Mononuclear cell (primary cell): ENCODE data around the gene DNM3. TPM values are rescaled to one million over a fixed set of nuclear protein-coding genes. Genes with fewer than 3 reads are reported as not detected.

Experiments used
- H3K27me3 ChIP-seq: 2 replicates; pipeline ENCODE4 v1.6.0; 2011; ENCODE audit warnings: low read length, control low read depth; ENCODE audit not compliant: insufficient read depth
- H3K4me1 ChIP-seq: 2 replicates; pipeline ENCODE4 v1.5.1; 2011; ENCODE audit warnings: mild to moderate bottlenecking, low read length, control low read depth; ENCODE audit not compliant: insufficient read depth
- H3K4me3 ChIP-seq: 2 replicates; pipeline ENCODE4 v1.5.1; 2011; ENCODE audit warnings: mild to moderate bottlenecking, low read length, moderate library complexity
- H3K9me3 ChIP-seq: 2 replicates; pipeline ENCODE4 v1.5.1; 2011; ENCODE audit warnings: low read depth, mild to moderate bottlenecking, control low read depth, low read length
- total RNA-seq: library from RNA; depleted of rRNA; stranded (reverse); fragments of >200 nt; gene quantifications from one replicate; pipeline ENCODE4 v1.2.3, GENCODE V29; 2012

Gene DNM3
- total RNA-seq, 1 donor = 20.5 TPM

GRCh38 chr1:172380441-172381244 lies 539.3 kb downstream of the DNM3 start:
- H3K27me3 ChIP-seq = no peaks in the 10 kb centered on the region
- H3K4me3 ChIP-seq = no peak overlapping the region
- no peaks in the 10 kb centered on the region for H3K9me3 ChIP-seq
- H3K4me1 ChIP-seq = peaks cover 2% of the 10 kb centered on the region

DNA sequence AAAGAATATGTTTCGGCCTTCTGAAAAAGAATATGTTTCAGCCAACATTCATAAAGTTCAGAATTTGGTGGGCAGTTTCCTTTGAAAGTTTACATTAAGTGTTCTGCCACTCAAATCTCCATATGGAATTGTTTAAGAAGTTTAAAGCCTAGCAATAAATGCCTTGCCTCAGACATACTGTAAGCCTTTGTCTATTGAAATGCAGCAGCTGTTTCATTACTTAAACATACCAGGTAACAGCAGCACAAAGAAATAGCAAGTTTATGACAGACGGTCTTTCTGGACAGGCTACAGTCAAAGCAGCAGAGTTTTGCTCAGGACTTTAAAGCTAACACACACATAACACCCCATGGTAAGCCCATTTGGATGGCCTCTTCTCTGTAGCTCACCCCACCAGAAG lies 540.6 kb downstream of the DNM3 start:
- Histone ChIP-seq H3K27me3 (no peaks in the 10 kb centered on the region), H3K4me1 (peaks cover 2% of the 10 kb centered on the region), H3K9me3 (no peaks in the 10 kb centered on the region), H3K4me3 (no peak overlapping the region)

DNA sequence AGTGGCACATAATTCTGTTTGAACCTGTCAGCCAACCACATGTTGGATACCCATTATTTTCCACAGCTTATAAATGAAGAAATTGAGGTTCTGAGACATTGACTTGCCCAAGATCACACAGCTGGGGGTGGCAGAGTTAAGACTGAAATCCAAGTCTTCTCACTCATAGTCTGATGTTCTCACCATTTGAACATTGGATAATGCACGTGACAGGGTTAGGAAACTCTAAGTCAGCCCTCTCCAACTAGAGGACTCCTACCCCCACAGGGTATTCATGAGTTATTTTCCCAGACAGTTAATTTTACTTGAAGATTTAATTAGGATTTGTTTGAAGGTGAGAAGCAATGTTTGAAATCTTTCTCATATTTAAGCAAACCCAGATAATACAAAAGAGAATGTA lies 541.1 kb downstream of the DNM3 start:
- Histone ChIP-seq H3K4me3 (no peak overlapping the region), H3K4me1 (peaks cover 2% of the 10 kb centered on the region), H3K9me3 (no peaks in the 10 kb centered on the region), H3K27me3 (no peaks in the 10 kb centered on the region)

DNA sequence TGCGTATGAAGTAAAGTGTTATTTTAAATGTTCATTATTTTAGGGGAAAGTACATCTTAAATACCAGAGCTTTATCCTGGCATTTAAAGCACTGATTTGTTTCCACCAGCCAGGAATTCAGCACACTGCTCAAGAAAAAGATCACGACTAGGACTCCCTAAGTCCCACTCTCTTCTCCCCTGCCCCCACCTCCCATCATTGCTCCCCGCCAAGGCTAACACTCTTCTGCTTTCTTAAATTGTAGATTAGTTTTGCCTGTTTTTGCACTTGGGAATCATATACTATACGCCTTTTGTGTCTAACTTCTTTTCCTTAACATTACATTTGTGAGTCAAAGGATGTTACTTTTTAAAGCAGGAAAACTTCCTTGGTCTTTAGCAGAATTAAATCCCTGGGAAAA lies 541.7 kb downstream of the DNM3 start:
- no peaks in the 10 kb centered on the region for H3K9me3 ChIP-seq
- no peaks in the 10 kb centered on the region for H3K27me3 ChIP-seq
- no peak overlapping the region for H3K4me3 ChIP-seq
- H3K4me1 ChIP-seq = peaks cover 2% of the 10 kb centered on the region

GRCh38 chr1:172383536-172383935 lies 542.2 kb downstream of the DNM3 start:
- Histone ChIP-seq H3K9me3 (no peaks in the 10 kb centered on the region), H3K4me1 (peaks cover 2% of the 10 kb centered on the region), H3K4me3 (no peak overlapping the region), H3K27me3 (no peaks in the 10 kb centered on the region)

DNA sequence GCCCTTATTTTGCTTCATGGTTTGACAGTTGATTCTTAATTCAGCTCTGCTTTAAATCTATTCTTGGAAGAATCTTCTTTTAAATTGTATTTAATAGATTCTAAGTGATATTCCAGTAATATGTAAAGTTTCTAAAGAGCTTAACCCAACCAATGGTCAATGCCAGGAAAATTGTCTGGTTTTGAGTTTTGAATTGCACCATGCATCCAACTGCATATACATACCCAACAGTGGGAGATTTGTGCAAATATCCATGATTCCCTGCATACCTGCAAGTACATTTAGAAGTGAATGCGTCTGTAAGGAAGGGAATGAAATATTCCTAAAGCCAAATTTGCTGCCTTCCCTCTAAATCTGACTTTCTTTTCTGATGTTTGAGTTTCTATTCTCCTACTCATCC lies 543.4 kb downstream of the DNM3 start:
- Histone ChIP-seq H3K9me3 (no peaks in the 10 kb centered on the region), H3K4me1 (peaks cover 2% of the 10 kb centered on the region), H3K27me3 (no peaks in the 10 kb centered on the region), H3K4me3 (no peak overlapping the region)

GRCh38 chr1:172386046-172386445 lies 544.7 kb downstream of the DNM3 start:
- Histone ChIP-seq H3K4me1 (peaks cover 9% of the 10 kb centered on the region), H3K9me3 (no peaks in the 10 kb centered on the region), H3K4me3 (no peak overlapping the region), H3K27me3 (no peaks in the 10 kb centered on the region)

DNA sequence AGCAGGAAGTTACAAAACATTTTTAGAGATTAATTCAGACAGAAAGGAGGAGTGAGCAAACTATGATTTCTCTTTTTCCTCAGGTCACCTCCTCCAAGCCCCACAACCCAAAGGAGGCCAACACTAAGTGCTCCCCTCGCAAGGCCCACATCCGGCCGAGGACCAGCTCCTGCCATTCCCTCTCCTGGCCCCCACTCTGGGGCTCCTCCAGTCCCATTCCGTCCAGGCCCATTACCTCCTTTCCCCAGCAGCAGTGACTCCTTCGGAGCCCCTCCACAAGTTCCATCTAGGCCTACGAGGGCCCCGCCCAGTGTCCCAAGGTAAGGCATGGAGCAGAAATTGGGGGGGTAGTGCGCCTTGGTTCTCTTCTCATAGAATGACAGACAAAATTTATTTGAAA lies 547.2 kb downstream of the DNM3 start:
- Histone ChIP-seq H3K4me3 (no peak overlapping the region), H3K4me1 (peaks cover 11% of the 10 kb centered on the region), H3K27me3 (no peaks in the 10 kb centered on the region), H3K9me3 (no peaks in the 10 kb centered on the region)

- H3K4me1 ChIP-seq = peaks cover 25% of the 10 kb centered on the region
Observed at GRCh38 chr1:172390301-172390682, 549.0 kb downstream of the DNM3 start.

GRCh38 chr1:172390683-172391551 lies 549.6 kb downstream of the DNM3 start:
- H3K9me3 ChIP-seq = no peaks in the 10 kb centered on the region
- H3K4me3 ChIP-seq = no peak overlapping the region
- H3K4me1 ChIP-seq = peaks cover 25% of the 10 kb centered on the region
- no peaks in the 10 kb centered on the region for H3K27me3 ChIP-seq

More at GRCh38 chr1:172390301-172390682, 549.0 kb downstream of the DNM3 start:
- Histone ChIP-seq H3K9me3 (no peaks in the 10 kb centered on the region), H3K4me3 (no peak overlapping the region), H3K27me3 (no peaks in the 10 kb centered on the region)

DNA sequence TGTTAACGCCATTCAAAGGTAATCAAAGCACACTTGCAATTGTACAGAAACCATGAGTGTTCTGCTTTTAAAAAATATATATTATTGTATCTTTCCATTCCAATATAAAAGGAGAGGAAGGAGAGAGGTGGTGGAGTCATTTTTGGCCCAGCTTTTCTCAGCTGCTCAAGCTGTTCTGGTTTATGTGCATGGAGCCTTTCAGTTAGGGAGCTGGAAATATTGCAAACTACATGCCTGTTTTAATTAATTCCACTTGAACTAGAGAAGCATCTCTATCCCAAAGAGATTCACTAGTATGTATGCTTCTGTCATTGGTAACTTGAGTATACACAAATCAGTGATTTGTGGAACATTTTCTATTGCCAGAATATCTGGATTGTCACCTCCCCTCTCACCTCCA lies 550.7 kb downstream of the DNM3 start:
- Histone ChIP-seq H3K4me3 (no peak overlapping the region), H3K4me1 (peaks cover 25% of the 10 kb centered on the region), H3K27me3 (no peaks in the 10 kb centered on the region), H3K9me3 (no peaks in the 10 kb centered on the region)

DNA sequence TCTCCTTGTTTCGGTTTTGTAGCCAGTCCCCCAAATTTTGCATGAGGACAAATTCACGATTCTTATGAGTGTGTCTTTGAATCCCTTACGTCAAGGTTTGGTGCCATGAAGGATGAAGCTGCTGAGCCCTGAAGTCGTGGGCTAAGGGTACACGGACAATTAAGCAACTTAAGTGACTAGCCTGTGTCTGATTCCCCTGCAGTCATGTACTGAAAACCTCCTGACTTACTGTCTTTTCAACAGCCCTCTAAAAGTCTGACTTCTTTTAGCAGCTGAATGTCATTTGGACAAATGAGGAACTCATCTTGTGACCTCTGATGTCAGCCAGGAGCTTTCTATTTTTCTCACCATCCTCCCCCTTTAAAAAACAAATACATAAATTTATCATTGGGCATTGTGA lies 552.1 kb downstream of the DNM3 start:
- Histone ChIP-seq H3K9me3 (no peaks in the 10 kb centered on the region), H3K4me1 (peaks cover 25% of the 10 kb centered on the region), H3K4me3 (no peak overlapping the region), H3K27me3 (no peaks in the 10 kb centered on the region)

GRCh38 chr1:172394141-172394751 lies 552.9 kb downstream of the DNM3 start:
- H3K27me3 ChIP-seq = no peaks in the 10 kb centered on the region
- peaks cover 27% of the 10 kb centered on the region for H3K4me1 ChIP-seq
- H3K9me3 ChIP-seq = no peaks in the 10 kb centered on the region
- no peak overlapping the region for H3K4me3 ChIP-seq

- Histone ChIP-seq H3K4me1 (peaks cover 29% of the 10 kb centered on the region), H3K4me3 (no peak overlapping the region), H3K9me3 (no peaks in the 10 kb centered on the region), H3K27me3 (no peaks in the 10 kb centered on the region)
Observed at GRCh38 chr1:172394811-172395210, 553.5 kb downstream of the DNM3 start.

- Histone ChIP-seq H3K4me3 (no peak overlapping the region), H3K4me1 (peaks cover 27% of the 10 kb centered on the region), H3K27me3 (no peaks in the 10 kb centered on the region), H3K9me3 (no peaks in the 10 kb centered on the region)
Observed at GRCh38 chr1:172395576-172395975, 554.3 kb downstream of the DNM3 start.
